H1 (cell line): Measurements from ENCODE around the gene CRYBG3. TPM values are rescaled to one million over a fixed set of nuclear protein-coding genes. Genes with fewer than 3 reads are reported as not detected.

ENCODE experiments used
- CTCF ChIA-PET: fragments of 300-600 bp; sonication (Branson Sonifier 250); formaldehyde crosslinking; loops from one replicate; lab custom pipeline; 2021; ENCODE audit not compliant: partially characterized antibody; lab: Charles Lee
- POLR2A ChIA-PET: fragments of 300-600 bp; sonication (Branson Sonifier 250); formaldehyde crosslinking; loops from one replicate; lab custom pipeline; 2021; ENCODE audit warnings: inconsistent platforms; ENCODE audit not compliant: partially characterized antibody; lab: Charles Lee
- DNase-seq, 2 experiments: peaks; one replicate each; pipeline versions ENCODE4 v3.0.0 to v3.0.0-alpha.2; 2010 to 2022; ENCODE audit warnings: low spot score in 2 of 2, low read depth in 1 of 2, mixed read lengths in 1 of 2
- FAIRE-seq: peaks from 2 replicates; lab custom pipeline; 2011; peaks lifted over from hg19 to GRCh38; lab: Jason Lieb, UNC
- H2AFZ ChIP-seq: 2 replicates; pipeline ENCODE4 v1.8.1; 2012; ENCODE audit warnings: low read length, inconsistent platforms
- H2AK5ac ChIP-seq: 2 replicates; pipeline ENCODE4 v1.6.1; 2013; ENCODE audit warnings: low read depth, low read length
- H2BK120ac ChIP-seq: replicated peaks from 2 replicates; pipeline ENCODE3; 2013; ENCODE audit warnings: low read depth, low read length, inconsistent platforms
- H2BK12ac ChIP-seq: 2 replicates; pipeline ENCODE4 v1.6.1; 2013; ENCODE audit warnings: low read depth, low read length
- H2BK15ac ChIP-seq: 2 replicates; pipeline ENCODE4 v1.6.1; 2013; ENCODE audit warnings: low read length
- H2BK20ac ChIP-seq: 2 replicates; pipeline ENCODE4 v1.6.1; 2013; ENCODE audit warnings: low read length
- H2BK5ac ChIP-seq: 2 replicates; pipeline ENCODE4 v1.6.1; 2013; ENCODE audit warnings: low read depth, low read length
- H3K14ac ChIP-seq: 2 replicates; pipeline ENCODE4 v1.6.1; 2013; ENCODE audit warnings: inconsistent platforms; ENCODE audit not compliant: insufficient read length
- H3K18ac ChIP-seq: 2 replicates; pipeline ENCODE4 v1.6.1; 2013; ENCODE audit warnings: low read length; ENCODE audit errors: extremely low read depth
- H3K23ac ChIP-seq: 2 replicates; pipeline ENCODE4 v1.6.1; 2013; ENCODE audit warnings: inconsistent platforms; ENCODE audit not compliant: insufficient read length
- H3K23me2 ChIP-seq: 2 replicates; pipeline ENCODE4 v1.6.1; 2013; ENCODE audit warnings: low read depth, low read length
- H3K27ac ChIP-seq: 2 replicates; pipeline ENCODE4 v1.6.1; 2011; ENCODE audit warnings: low read depth, low read length, inconsistent platforms
- H3K27me3 ChIP-seq, 4 experiments: replicated peaks in 1 of 4; 1 replicate in 1 of 4; 2 replicates in 3 of 4; pipeline versions ENCODE4 v1.6.1 to v1.8.1; 2011 to 2013; ENCODE audit warnings: low read length in 3 of 4, mild to moderate bottlenecking in 3 of 4, inconsistent platforms in 2 of 4, mixed read lengths in 2 of 4, moderate library complexity in 1 of 4; ENCODE audit not compliant: control insufficient read depth in 3 of 4, insufficient read depth in 3 of 4; ENCODE audit errors: extremely low read depth in 1 of 4
- H3K36me3 ChIP-seq, 4 experiments: 2 replicates each; pipeline versions ENCODE4 v1.6.1 to v1.8.1; 2011 to 2013; ENCODE audit warnings: mild to moderate bottlenecking in 4 of 4, low read length in 3 of 4, moderate library complexity in 2 of 4, control low read depth in 1 of 4, inconsistent platforms in 1 of 4; ENCODE audit not compliant: insufficient read depth in 4 of 4, control insufficient read depth in 2 of 4
- H3K4ac ChIP-seq: replicated peaks from 2 replicates; pipeline ENCODE3; 2013; ENCODE audit warnings: low read length, low read depth, mixed read lengths, inconsistent platforms; ENCODE audit not compliant: insufficient read length
- H3K4me1 ChIP-seq, 4 experiments: replicated peaks in 1 of 4; 1 replicate in 1 of 4; 2 replicates in 3 of 4; pipeline versions ENCODE4 v1.6.1 to v1.8.1; 2011 to 2013; ENCODE audit warnings: low read length in 3 of 4, inconsistent platforms in 2 of 4, mixed read lengths in 1 of 4; ENCODE audit not compliant: insufficient read depth in 4 of 4, control insufficient read depth in 3 of 4
- H3K4me2 ChIP-seq, 2 experiments: 2 replicates each; pipeline versions ENCODE4 v1.6.1 to v1.8.1; 2011 to 2013; ENCODE audit warnings: low read depth in 2 of 2, low read length in 2 of 2, control low read depth in 1 of 2, inconsistent platforms in 1 of 2, mild to moderate bottlenecking in 1 of 2; ENCODE audit not compliant: insufficient read depth in 1 of 2
- H3K4me3 ChIP-seq, 4 experiments: fragments of 200-600, 300-600 bp in 1 of 4; sonication (generic), shearing (Covaris generic), sonication (Bioruptor Twin) in 1 of 4; 2 replicates each; pipeline versions ENCODE4 v1.5.1 to v1.8.1; 2011 to 2016; ENCODE audit warnings: low read length in 4 of 4, low read depth in 3 of 4, control low read depth in 2 of 4, inconsistent platforms in 2 of 4, mild to moderate bottlenecking in 2 of 4, mixed read lengths in 1 of 4, moderate library complexity in 1 of 4; ENCODE audit not compliant: insufficient read depth in 2 of 4; ENCODE audit errors: extremely low read depth in 1 of 4
- H3K56ac ChIP-seq: replicated peaks from 2 replicates; pipeline ENCODE3; 2013; ENCODE audit warnings: low read depth, mild to moderate bottlenecking, mixed read lengths, low read length, inconsistent platforms; ENCODE audit not compliant: insufficient read length
- H3K79me1 ChIP-seq: 2 replicates; pipeline ENCODE4 v1.6.1; 2013; ENCODE audit warnings: low read depth, low read length, control low read depth
- H3K79me2 ChIP-seq, 2 experiments: 2 replicates each; pipeline versions ENCODE4 v1.6.1 to v1.8.1; 2012 to 2013; ENCODE audit warnings: low read length in 2 of 2, mild to moderate bottlenecking in 2 of 2, inconsistent platforms in 1 of 2; ENCODE audit not compliant: insufficient read depth in 2 of 2, control insufficient read depth in 1 of 2
- H3K9ac ChIP-seq, 4 experiments: replicated peaks in 1 of 4; 1 replicate in 1 of 4; 2 replicates in 3 of 4; pipeline versions ENCODE4 v1.6.1 to v1.8.1; 2011 to 2013; ENCODE audit warnings: low read depth in 3 of 4, low read length in 3 of 4, control low read depth in 2 of 4, mild to moderate bottlenecking in 2 of 4, moderate library complexity in 2 of 4, inconsistent platforms in 1 of 4; ENCODE audit errors: extremely low read depth in 1 of 4
- H3K9me3 ChIP-seq, 2 experiments: 2 replicates each; pipeline versions ENCODE4 v1.6.1 to v1.8.1; 2012 to 2013; ENCODE audit warnings: mild to moderate bottlenecking in 2 of 2, moderate library complexity in 2 of 2, control low read depth in 1 of 2, inconsistent platforms in 1 of 2, low read depth in 1 of 2, low read length in 1 of 2, mixed read lengths in 1 of 2; ENCODE audit not compliant: insufficient read depth in 2 of 2
- H4K20me1 ChIP-seq, 2 experiments: replicated peaks in 1 of 2; 2 replicates each; pipeline versions ENCODE3 to v1.8.1; 2011 to 2013; ENCODE audit warnings: inconsistent platforms in 2 of 2, low read length in 2 of 2, mild to moderate bottlenecking in 1 of 2; ENCODE audit not compliant: insufficient read depth in 2 of 2, control insufficient read depth in 1 of 2
- H4K5ac ChIP-seq: 2 replicates; pipeline ENCODE4 v1.6.1; 2013; ENCODE audit warnings: low read length, low read depth, mixed read lengths, inconsistent platforms; ENCODE audit not compliant: insufficient read length
- H4K8ac ChIP-seq: 2 replicates; pipeline ENCODE4 v1.8.0; 2013; ENCODE audit warnings: mild to moderate bottlenecking, moderate library complexity, low read length, inconsistent platforms; ENCODE audit not compliant: insufficient read depth; ENCODE audit errors: extremely low read depth
- H4K91ac ChIP-seq: replicated peaks from 2 replicates; pipeline ENCODE3; 2013; ENCODE audit warnings: low read length, mixed read lengths, inconsistent platforms; ENCODE audit not compliant: insufficient read length
- TAF7 ChIP-seq: optimal IDR thresholded peaks from 2 replicates; pipeline ENCODE3; 2011; ENCODE audit warnings: low read depth, mild to moderate bottlenecking, inconsistent platforms, low read length, moderate library complexity, borderline replicate concordance
- WGBS, 2 experiments: shearing (Covaris generic) in 1 of 2; methylation state at CpG; one replicate each; pipeline versions ENCODE4 v1.1.6 to v1.1.7; 2013 to 2015; ENCODE audit warnings: low lambda C conversion rate in 2 of 2, mixed read lengths in 2 of 2, inconsistent platforms in 1 of 2, low coverage in 1 of 2, missing lambda C conversion rate in 1 of 2; ENCODE audit not compliant: insufficient replicate concordance in 2 of 2, insufficient coverage in 1 of 2, insufficient read length in 1 of 2; ENCODE audit errors: extremely low coverage in 1 of 2, missing lambda C conversion rate in 1 of 2; 5-methylcytosine and 5-hydroxymethylcytosine counted together
- polyA plus RNA-seq, 7 experiments: library from polyadenylated mRNA; depleted of rRNA in 3 of 7; stranded (reverse) in 5 of 7; unstranded in 2 of 7; fragments of >200 nt in 5 of 7; fragments of 200-250 nt in 2 of 7; gene quantifications; 1 replicate in 5 of 7; 2 replicates in 1 of 7; 4 replicates in 1 of 7; pipeline versions ENCODE4 v1.2.1 to v1.2.3, GENCODE V29; 2011 to 2013; ENCODE audit warnings: missing spikeins in 2 of 7, mixed read lengths in 2 of 7
- total RNA-seq: library from RNA; stranded (reverse); fragmentation: NEBNext Ultra II Directional; extraction: Animal tissue kit (Norgen Biotek cat#: 25700); gene quantifications from 2 replicates; pipeline ENCODE4 v1.2.1, GENCODE V29; 2021

CRYBG3 gene
- total and polyA plus RNA-seq, 2 of the 8 experiments (the other 6 are each of a cell fraction or from before 2014, with no cell fraction given), result 2.1 to 8.0 TPM

DNA sequence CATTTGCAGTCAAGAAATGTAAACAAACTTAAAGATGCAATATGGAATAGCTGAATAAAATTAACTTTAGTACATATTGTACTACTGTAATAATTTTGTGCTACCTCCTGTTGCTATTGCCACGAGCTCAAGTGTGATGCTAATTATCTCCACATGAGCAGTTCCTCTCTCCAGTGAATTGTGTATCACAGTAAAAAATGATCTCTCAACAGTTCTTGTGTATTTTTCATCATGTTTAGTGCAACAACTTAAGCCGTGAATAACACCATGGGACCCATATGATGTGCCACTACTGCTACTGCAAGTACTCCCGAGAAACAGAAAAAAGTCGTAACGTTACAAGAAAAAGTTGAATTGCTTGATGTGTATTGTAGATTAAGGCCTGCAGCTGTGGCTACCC, 138.1 kb downstream of the CRYBG3 start:
- no peak for TF ChIP-seq TAF7
- WGBS, 2 experiments, result 91% methylated on average over 5 of the region's 5 CpGs; no CpG with 5 or more reads in 1 of the 2 experiments
- no peaks in the 10 kb centered on the region for H4K20me1 ChIP-seq
- no peaks in the 10 kb centered on the region for H3K79me2 ChIP-seq
- no peaks in the 10 kb centered on the region for H3K9me3 ChIP-seq
- H4K5ac ChIP-seq, result no peak overlapping the region
- no peak overlapping the region for H3K27ac ChIP-seq
- CTCF ChIA-PET, result interaction anchor here (1.0 to 1.9 kb wide), 2 partner anchors 8 to 10 kb away, joined by 3 to 5 read pairs; no protein-coding TSS in a partner anchor
- no peak overlapping the region for H2AFZ ChIP-seq
- no peak overlapping the region for H2BK20ac ChIP-seq
- no peak overlapping the region for H3K4me3 ChIP-seq
- FAIRE-seq (no peak), DNase-seq (no peak)
- no peak overlapping the region for H2BK5ac ChIP-seq
- H4K91ac ChIP-seq, result no peak overlapping the region
- no peak overlapping the region for H3K18ac ChIP-seq
- no peak overlapping the region for H3K4ac ChIP-seq
- POLR2A ChIA-PET, result no interaction called here
- no peaks in the 10 kb centered on the region for H3K79me1 ChIP-seq
- H3K4me2 ChIP-seq, result no peak overlapping the region
- no peaks in the 10 kb centered on the region for H3K23me2 ChIP-seq
- no peak overlapping the region for H3K23ac ChIP-seq
- no peak overlapping the region for H2BK15ac ChIP-seq
- H3K9ac ChIP-seq, result no peak overlapping the region
- no peak overlapping the region for H2BK12ac ChIP-seq
- no peak overlapping the region for H3K14ac ChIP-seq
- H3K56ac ChIP-seq, result no peak overlapping the region
- no peak overlapping the region for H2BK120ac ChIP-seq
- peaks cover 0 to 2% (median 0%) of the 10 kb centered on the region in 4 experiments; a peak in 1 of 8 replicates for H3K36me3 ChIP-seq
- no peak overlapping the region for H4K8ac ChIP-seq
- H3K27me3 ChIP-seq, result no peaks in the 10 kb centered on the region
- H2AK5ac ChIP-seq, result no peak overlapping the region
- H3K4me1 ChIP-seq, result no peaks in the 10 kb centered on the region
